Mucosa of rectum (tissue), 2 donors: ENCODE data around the gene SLC35E2B.

Source experiments
- H3K27ac ChIP-seq, 2 donors: one replicate each; pipeline ENCODE4 v1.7.0; 2013; ENCODE audit warnings: inconsistent platforms in 2 of 2, low read depth in 2 of 2, low read length in 2 of 2
- H3K27me3 ChIP-seq, 2 donors: one replicate each; pipeline ENCODE4 v1.7.0; 2013; ENCODE audit warnings: low read length in 2 of 2; ENCODE audit not compliant: control insufficient read depth in 2 of 2, insufficient read depth in 2 of 2
- H3K36me3 ChIP-seq, 2 donors: one replicate each; pipeline ENCODE4 v1.7.0; 2013; ENCODE audit warnings: low read length in 2 of 2; ENCODE audit not compliant: control insufficient read depth in 2 of 2, insufficient read depth in 2 of 2
- H3K4me1 ChIP-seq, 2 donors: one replicate each; pipeline ENCODE4 v1.7.0; 2013; ENCODE audit warnings: low read length in 2 of 2, mild to moderate bottlenecking in 1 of 2; ENCODE audit not compliant: control insufficient read depth in 2 of 2, insufficient read depth in 2 of 2
- H3K4me3 ChIP-seq, 2 donors: one replicate each; pipeline ENCODE4 v1.7.0; 2013; ENCODE audit warnings: low read length in 2 of 2
- H3K9ac ChIP-seq, 2 donors: one replicate each; pipeline ENCODE4 v1.7.0; 2013; ENCODE audit warnings: low read length in 2 of 2, low read depth in 1 of 2, mild to moderate bottlenecking in 1 of 2
- H3K9me3 ChIP-seq, 2 donors: one replicate each; pipeline ENCODE4 v1.7.0; 2013; ENCODE audit warnings: low read length in 2 of 2; ENCODE audit not compliant: control insufficient read depth in 2 of 2
- donor health status: healthy.
- donor health status: Normal muscosa, but diverticular disease.

The SLC35E2B gene

DNA sequence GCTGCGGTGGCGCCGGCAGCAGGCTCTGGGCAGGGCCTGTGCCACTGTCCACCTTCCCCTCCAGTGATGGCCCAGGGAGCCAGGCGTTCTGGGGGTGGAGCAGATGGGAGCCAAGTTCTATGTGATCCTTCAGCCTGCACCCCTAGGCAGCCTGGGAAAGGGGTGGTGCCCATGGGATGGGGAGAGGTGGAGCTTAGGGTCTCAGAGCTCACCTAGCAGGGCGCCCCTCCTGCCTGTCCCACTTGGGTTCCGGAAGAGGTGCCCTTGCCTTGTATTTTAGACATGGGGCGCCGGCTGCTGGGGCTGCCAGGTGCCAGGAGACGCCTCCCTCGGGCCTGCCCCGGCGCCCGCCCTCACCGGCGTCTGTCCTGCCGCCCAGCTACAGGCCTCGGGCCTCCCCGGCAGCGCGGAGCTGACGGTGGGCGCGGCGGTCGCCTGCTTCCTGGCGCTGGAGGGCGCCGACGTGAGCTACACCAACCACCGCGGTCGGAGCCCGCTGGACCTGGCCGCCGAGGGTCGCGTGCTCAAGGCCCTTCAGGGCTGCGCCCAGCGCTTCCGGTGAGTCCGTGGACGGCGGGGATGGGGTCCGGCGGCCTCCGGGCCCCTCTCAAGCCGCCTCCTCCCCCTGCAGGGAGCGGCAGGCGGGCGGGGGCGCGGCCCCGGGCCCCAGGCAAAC, 63.7 kb downstream of the SLC35E2B start:
- no peak overlapping the region for H3K4me3 ChIP-seq
- no peak overlapping the region for H3K9ac ChIP-seq
- no peaks in the 10 kb centered on the region for H3K9me3 ChIP-seq
- H3K27me3 ChIP-seq, result peaks cover 2 to 3% of the 10 kb centered on the region in 2 donors
- peaks cover 10 to 11% of the 10 kb centered on the region in 2 donors for H3K4me1 ChIP-seq
- H3K27ac ChIP-seq, result peak overlapping the region in 1 of 2 donors; percentile 48
- no peaks in the 10 kb centered on the region for H3K36me3 ChIP-seq

GRCh38 chr1:1627829-1628753, 64.5 kb downstream of the SLC35E2B start:
- Histone ChIP-seq H3K9me3 (no peaks in the 10 kb centered on the region), H3K27me3 (peaks cover 2 to 3% of the 10 kb centered on the region in 2 donors), H3K9ac (peak overlapping the region; percentile 17 to 67), H3K4me3 (peak overlapping the region in 1 of 2 donors; percentile 33), H3K27ac (peak overlapping the region; percentile 78 to 79), H3K36me3 (no peaks in the 10 kb centered on the region), H3K4me1 (peaks cover 10 to 11% of the 10 kb centered on the region in 2 donors)

- H3K4me3 ChIP-seq, result peak overlapping the region in 1 of 2 donors; percentile 33
- peak overlapping the region; percentile 17 to 74 for H3K9ac ChIP-seq
- peaks cover 2 to 3% of the 10 kb centered on the region in 2 donors for H3K27me3 ChIP-seq
- peaks cover 10 to 11% of the 10 kb centered on the region in 2 donors for H3K4me1 ChIP-seq
- H3K36me3 ChIP-seq, result no peaks in the 10 kb centered on the region
- no peaks in the 10 kb centered on the region for H3K9me3 ChIP-seq
- H3K27ac ChIP-seq, result peak overlapping the region; percentile 81 to 88
Observed at GRCh38 chr1:1627261-1627828, 65.2 kb downstream of the SLC35E2B start.

DNA sequence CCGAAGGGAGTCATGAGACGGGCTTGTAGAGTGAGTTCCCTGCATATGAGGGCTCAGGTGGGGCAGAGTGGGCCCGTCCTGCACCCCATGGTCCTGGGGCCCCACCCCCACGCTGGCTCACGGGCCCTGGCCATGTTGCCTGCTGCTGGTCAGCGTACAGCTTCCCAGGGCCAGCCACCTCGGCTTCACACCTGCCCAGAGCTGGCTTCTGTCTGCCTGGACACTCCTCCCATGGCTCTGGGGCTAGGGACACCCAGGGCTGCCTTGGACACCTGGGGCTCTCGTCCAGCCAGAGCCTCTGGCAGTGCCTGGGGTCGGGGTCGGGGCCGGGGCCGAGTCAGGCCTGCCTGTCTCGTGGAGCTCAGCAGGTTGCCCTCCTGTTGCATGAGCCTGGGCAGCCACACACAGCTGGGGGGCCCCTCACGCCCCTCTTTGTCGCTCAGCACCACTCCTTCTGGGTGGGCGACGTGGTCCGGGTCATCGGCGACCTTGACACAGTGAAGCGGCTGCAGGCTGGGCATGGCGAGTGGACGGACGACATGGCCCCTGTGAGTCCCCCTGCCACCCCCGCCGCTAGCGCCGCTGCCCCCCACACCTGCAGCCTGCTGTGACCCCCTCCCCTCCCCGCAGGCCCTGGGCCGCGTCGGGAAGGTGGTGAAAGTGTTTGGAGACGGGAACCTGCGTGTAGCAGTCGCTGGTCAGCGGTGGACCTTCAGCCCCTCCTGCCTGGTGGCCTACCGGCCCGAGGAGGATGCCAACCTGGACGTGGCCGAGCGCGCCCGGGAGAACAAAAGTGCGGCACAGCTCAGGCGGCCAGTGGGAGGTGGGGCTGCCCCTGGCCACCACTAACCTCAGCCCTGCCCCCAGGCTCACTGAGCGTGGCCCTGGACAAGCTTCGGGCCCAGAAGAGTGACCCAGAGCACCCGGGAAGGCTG, 66.1 kb downstream of the SLC35E2B start:
- peak overlapping the region; percentile 81 to 88 for H3K27ac ChIP-seq
- peak overlapping the region in 1 of 2 donors; percentile 74 for H3K9ac ChIP-seq
- no peak overlapping the region for H3K4me3 ChIP-seq

DNA sequence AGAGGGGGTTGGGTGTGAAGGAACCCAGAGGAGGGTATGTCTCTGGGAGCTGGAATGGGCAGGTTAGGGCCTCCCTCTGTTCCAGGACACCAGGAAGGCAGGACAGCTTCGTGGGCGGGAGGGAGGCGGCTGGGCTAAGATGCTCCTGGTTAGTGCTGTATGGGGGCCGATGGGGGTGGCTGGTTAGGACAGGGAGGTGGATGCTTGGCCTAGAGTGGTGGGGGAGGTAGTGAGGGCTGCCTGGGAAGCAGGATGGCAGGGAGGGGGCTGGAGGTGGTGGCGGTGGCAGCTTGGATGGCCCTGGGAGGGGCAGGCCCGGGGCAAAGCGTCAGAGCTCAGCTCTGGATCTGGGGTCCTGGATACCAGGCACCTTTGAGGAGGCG, 66.8 kb downstream of the SLC35E2B start:
- no peaks in the 10 kb centered on the region for H3K9me3 ChIP-seq
- H3K4me3 ChIP-seq, result no peak overlapping the region
- no peak overlapping the region for H3K9ac ChIP-seq
- peaks cover 8 to 11% of the 10 kb centered on the region in 2 donors for H3K4me1 ChIP-seq
- no peaks in the 10 kb centered on the region for H3K27me3 ChIP-seq
- no peaks in the 10 kb centered on the region for H3K36me3 ChIP-seq
- no peak overlapping the region for H3K27ac ChIP-seq

More for the DNA sequence above, 66.1 kb downstream of the SLC35E2B start:
- no peaks in the 10 kb centered on the region for H3K9me3 ChIP-seq
- peaks cover 0 to 3% of the 10 kb centered on the region in 2 donors for H3K27me3 ChIP-seq
- H3K36me3 ChIP-seq, result no peaks in the 10 kb centered on the region
- peaks cover 8 to 11% of the 10 kb centered on the region in 2 donors for H3K4me1 ChIP-seq

DNA sequence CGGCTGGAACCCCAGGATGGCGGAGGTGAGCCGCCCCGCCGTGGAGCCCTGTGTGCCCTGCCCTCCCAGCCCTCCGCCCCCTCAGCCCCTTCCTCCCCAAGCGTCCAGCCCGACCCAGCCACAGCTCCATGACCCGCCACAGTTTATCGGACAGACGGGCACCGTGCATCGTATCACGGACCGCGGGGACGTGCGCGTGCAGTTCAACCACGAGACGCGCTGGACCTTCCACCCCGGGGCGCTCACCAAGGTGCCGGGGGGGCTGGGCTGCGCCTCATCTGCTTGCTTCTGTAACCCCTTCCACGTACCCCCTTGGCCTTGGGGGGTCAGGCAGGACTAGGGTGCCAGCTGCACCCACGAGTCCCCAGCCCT, 67.2 kb downstream of the SLC35E2B start:
- H3K4me1 ChIP-seq, result peaks cover 8 to 11% of the 10 kb centered on the region in 2 donors
- H3K9me3 ChIP-seq, result no peaks in the 10 kb centered on the region
- H3K9ac ChIP-seq, result no peak overlapping the region
- no peaks in the 10 kb centered on the region for H3K36me3 ChIP-seq
- no peaks in the 10 kb centered on the region for H3K27me3 ChIP-seq
- H3K27ac ChIP-seq, result no peak overlapping the region
- H3K4me3 ChIP-seq, result no peak overlapping the region

- Histone ChIP-seq H3K4me1 (peaks cover 8 to 11% of the 10 kb centered on the region in 2 donors), H3K9ac (no peak overlapping the region), H3K9me3 (no peaks in the 10 kb centered on the region), H3K36me3 (no peaks in the 10 kb centered on the region), H3K27ac (no peak overlapping the region), H3K4me3 (no peak overlapping the region), H3K27me3 (no peaks in the 10 kb centered on the region)
Observed at GRCh38 chr1:1624443-1625403, 67.9 kb downstream of the SLC35E2B start.

DNA sequence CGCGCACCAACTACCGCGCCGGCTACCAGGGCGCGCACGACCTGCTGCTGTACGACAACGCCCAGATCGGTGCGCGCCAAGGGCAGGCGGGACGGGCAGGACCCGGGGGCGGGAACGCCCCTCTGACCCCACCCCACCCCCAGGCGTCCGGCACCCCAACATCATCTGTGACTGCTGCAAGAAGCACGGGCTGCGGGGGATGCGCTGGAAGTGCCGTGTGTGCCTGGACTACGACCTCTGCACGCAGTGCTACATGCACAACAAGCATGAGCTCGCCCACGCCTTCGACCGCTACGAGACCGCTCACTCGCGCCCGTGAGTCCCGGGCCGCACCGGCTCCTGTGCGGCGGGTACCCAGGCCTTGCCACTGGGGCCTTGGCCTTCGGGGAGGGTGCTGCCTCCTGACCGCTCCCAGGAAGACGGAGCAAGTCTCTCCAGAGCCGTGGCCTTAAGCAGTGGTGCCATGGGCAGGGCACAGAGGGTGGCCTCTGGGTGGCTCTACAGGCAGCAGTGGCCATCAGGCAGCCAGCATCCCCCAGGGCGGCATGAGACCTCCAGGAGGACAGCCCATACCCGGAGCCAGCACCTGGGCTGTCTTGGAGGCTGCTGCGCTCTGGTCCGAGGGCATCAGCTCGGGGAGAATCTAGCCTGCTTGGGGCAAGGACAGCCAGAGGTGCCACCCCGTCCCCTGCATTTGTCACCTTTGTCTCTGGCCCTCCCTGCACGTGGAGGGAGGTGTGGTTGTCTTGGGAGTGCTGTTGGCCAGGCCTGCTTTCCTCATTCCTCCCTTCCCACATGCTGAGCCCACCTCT, 68.8 kb downstream of the SLC35E2B start:
- Histone ChIP-seq H3K9me3 (no peaks in the 10 kb centered on the region), H3K27me3 (no peaks in the 10 kb centered on the region), H3K4me1 (peaks cover 8 to 11% of the 10 kb centered on the region in 2 donors), H3K36me3 (no peaks in the 10 kb centered on the region), H3K9ac (no peak overlapping the region), H3K27ac (no peak overlapping the region), H3K4me3 (no peak overlapping the region)
